GM18502 (cell line): ENCODE data around the gene DTX2.
"Not testable (repeated sequence)": the region's sequence is repeated elsewhere in the genome, so short reads cannot be mapped to it uniquely, and the experiment has no call there.

ENCODE experiments used
- ATAC-seq: cut with Tn5 transposase; IDR thresholded peaks from one replicate; pipeline ENCODE4 v1.9.1; 2021; ENCODE audit warnings: mild to moderate bottlenecking; ENCODE audit not compliant: unreplicated experiment, poor library complexity

The DTX2 gene

GRCh38 chr7:76461464-76462101 lies at the start of gene DTX2:
DTX2 (plus strand) TSS chr7:76461709; CDS start chr7:76480510, 18,801 bp downstream.
- ATAC-seq = peak; percentile 98

GRCh38 chr7:76412249-76412648 lies 49.3 kb upstream of the DTX2 start:
- ATAC-seq = no peak

GRCh38 chr7:76417654-76418310 lies 43.7 kb upstream of the DTX2 start:
- ATAC-seq = not testable (repeated sequence)

GRCh38 chr7:76421097-76421496 lies 40.4 kb upstream of the DTX2 start:
- not testable (repeated sequence) for ATAC-seq

GRCh38 chr7:76423666-76424412 lies 37.7 kb upstream of the DTX2 start:
- ATAC-seq = no peak

- ATAC-seq = peak; percentile 71
Measured at GRCh38 chr7:76424413-76425111, 36.9 kb upstream of the DTX2 start, which contains the start of gene ZP3. ZP3 (plus strand) TSS chr7:76424950; CDS start chr7:76424965, 15 bp downstream.

GRCh38 chr7:76425156-76425555 lies 36.4 kb upstream of the DTX2 start:
- ATAC-seq = no peak

GRCh38 chr7:76425558-76425957 lies 36.0 kb upstream of the DTX2 start:
- ATAC-seq = not testable (repeated sequence)

- ATAC-seq = no peak
Measured at GRCh38 chr7:76426246-76426645, 35.3 kb upstream of the DTX2 start.

- no peak for ATAC-seq
Measured at GRCh38 chr7:76427635-76428034, 33.9 kb upstream of the DTX2 start.

- no peak for ATAC-seq
Measured at GRCh38 chr7:76428149-76428823, 33.2 kb upstream of the DTX2 start.

- ATAC-seq = no peak
Measured at GRCh38 chr7:76428868-76429805, 32.4 kb upstream of the DTX2 start.

GRCh38 chr7:76430211-76430610 lies 31.3 kb upstream of the DTX2 start:
- ATAC-seq = no peak

- no peak for ATAC-seq
Measured at GRCh38 chr7:76430836-76431235, 30.7 kb upstream of the DTX2 start.

GRCh38 chr7:76437873-76438272 lies 23.6 kb upstream of the DTX2 start:
- peak; percentile 72 for ATAC-seq

- not testable (repeated sequence) for ATAC-seq
Measured at GRCh38 chr7:76439120-76439888, 22.2 kb upstream of the DTX2 start.

GRCh38 chr7:76440404-76440803 lies 21.1 kb upstream of the DTX2 start:
- not testable (repeated sequence) for ATAC-seq

- peak; percentile 46 for ATAC-seq
Measured at GRCh38 chr7:76441792-76442191, 19.7 kb upstream of the DTX2 start.
